DMS 273 treated with DMSO at 0.1 percent for 48 hours (cell line): Measurements from ENCODE around the gene DRD3.

Experiments
- DNase-seq: peaks from one replicate; lab custom pipeline; 2025; lab: John Stamatoyannopoulos, UW

The DRD3 gene

DNA sequence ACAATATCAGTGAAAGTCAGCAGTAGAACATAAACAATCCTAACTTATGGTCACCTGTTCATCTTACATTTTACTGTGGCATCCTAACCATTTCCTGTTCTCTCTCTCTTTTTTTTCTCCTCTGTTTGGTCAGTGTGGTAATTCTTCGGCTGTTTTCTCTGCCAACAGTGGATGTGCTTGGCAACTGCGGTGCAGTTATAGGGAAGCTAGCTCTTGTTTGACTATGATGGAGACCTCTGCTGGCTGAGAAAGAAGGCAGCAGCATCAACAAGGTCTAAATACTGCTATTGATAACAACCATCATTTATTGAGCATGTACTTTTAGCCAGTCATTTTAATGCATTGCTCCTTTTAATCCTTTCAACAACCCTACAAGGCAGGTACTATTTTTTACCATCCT is 723 bp upstream of the DRD3 start:
- peak; percentile 16 for DNase-seq

DNA sequence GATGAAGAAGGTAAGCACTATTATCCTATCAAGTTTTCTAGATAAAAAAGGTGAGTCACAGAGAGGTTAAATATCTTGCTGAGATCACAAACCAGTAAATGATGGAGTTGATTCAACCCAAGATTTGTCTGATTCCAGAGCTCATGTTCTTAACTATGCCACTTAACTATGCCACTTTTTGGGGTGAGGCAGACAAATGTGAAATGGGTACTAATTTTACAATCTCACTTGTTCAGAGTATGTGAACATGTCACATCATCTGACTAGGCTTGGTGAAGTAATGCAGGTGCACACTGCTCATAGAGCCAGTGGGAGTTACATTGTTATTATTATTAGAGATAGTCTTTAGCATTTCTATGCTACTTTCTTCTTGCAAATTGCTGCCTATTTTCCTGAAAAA is 2.0 kb downstream of the DRD3 start:
- DNase-seq, result no peak

DNA sequence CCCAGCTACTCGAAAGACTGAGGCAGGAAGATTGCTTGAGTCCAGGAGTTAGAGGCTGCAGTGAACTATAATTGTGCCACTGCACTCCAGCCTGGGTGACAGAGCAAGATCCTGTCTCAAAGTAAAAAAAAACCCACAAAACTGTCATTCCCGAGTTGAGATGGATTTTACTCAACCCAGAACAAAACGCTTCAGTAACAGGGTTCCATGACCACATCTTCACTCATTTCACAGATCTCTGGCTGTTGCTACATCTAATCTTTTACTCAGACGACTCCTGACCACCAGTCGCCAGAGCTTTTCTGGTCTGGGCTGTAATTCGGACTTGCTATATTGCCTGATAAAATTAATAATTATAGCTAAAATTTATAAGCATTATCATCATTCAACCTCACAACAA is 2.4 kb downstream of the DRD3 start:
- no peak for DNase-seq

GRCh38 chr3:114175204-114175987 is 3.5 kb downstream of the DRD3 start:
- DNase-seq, result no peak

DNA sequence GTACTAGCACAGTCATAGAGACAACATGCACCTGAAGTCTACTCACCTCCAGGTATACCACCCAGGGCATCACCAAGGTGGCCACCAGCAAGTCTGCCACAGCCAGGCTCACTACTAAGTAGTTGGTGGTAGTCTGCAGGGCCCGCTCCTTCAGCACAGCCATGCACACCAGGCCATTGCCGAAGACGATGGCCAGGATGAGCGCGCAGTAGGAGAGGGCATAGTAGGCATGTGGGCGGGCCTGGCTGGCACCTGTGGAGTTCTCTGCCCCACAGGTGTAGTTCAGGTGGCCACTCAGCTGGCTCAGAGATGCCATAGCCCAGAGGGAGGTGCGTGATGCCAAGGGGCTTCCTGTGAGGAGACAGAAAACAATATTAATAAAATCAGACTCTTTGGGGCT is 7.2 kb downstream of the DRD3 start:
- no peak for DNase-seq

DNA sequence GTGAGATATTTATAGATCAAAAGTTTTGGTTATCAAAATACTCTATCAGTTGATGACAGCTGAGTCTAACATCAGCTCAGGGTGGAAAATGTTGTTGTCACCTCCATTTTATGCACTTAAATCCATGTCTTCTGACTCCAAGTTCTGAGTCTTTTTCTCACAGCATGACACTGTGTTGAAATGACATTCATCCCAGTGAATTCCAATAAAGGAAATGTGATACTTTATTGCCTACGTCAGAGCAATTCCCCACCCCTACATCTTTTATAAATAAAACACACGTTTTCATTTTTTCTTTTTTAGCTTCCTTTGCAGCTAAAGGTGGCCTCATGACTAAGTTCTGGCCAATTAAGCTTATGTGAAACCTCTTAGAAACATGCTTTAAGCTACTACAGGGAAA is 10.7 kb downstream of the DRD3 start:
- no peak for DNase-seq

DNA sequence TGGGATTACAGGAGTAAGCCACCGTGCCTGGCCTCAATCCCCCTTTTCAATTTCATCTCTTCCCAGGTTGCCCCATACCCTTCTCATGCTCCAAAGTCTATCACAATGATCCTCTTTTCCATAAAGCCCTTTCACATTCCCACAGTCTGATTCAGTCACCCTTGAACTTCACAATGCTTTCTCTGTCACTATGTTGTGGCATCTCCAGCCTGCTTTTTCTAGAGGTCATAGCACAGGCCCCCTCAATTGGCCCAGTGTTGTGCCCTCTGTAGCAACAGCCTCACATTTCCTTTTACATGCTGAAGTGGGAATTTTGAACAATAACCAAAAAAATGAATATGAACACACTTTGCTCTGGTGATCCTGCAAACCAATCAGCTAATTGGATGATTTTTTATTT is 21.5 kb downstream of the DRD3 start:
- DNase-seq, result no peak

DNA sequence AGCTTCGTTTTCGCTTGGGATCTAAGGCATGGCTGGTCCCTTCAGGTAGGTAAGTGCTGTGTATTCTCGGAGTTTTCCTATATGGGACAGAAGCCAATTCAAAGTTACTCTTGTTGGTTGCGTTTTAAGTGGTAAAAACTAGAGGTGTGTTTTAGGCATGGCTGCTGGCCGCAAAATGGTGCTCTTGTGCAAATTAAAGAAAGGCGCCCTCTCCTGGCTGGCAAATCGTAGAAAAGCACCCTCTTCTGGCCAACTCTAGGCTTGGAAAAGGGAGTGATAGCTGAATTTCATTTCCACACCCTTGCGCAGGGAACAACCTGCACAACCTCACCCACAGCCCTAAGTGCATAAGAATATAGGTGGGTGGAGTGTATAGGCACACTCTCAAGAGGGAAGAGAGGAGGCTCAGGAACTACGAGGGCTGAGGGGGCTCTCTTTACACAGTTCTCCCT is 23.5 kb downstream of the DRD3 start:
- no peak for DNase-seq

DNA sequence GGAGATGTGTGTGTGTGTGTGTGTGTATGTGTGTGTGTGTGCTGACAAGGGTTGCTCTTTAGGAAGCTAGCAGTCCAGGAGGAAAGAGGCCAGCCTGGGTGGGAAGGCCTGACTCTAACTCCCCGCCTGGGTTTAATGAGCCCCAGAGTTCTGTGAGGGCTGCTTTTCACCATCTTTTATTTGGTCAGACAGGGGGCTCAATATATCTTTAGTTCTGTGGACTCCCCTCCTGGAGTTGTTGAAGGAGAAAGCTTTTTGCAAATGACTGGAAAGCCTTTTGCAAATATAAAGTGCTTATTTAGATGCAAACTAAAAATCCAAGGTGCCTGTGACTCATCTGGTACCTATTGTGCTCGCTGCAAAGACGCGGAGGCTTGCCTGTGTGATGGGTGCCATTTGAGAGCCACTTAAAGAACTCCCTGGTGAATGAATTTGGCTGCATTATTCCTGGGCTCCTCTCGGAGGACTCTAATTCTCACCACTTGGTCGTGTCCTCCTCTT is 24.5 kb downstream of the DRD3 start:
- no peak for DNase-seq

GRCh38 chr3:114152519-114153151 is 26.2 kb downstream of the DRD3 start:
- DNase-seq, result peak; percentile 76

DNA sequence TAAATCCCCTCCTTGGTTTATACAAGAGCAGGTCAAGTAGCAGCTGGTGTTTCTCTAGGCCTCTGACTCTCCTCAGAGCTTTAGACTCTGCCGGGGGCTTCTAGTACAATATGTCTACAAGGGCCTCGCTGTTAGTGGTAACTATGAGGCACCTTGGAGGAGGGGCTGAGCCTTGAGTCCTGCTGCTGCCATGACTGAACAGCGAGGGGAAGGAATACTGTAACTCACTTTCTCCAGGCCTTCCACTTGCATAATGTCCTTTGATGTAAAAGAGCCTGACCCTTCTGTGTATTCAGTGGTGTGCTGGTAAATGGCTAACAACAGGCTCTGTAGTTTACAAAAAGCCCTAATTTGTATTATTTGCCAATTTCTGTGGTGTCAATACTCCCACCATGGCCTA is 27.8 kb downstream of the DRD3 start:
- no peak for DNase-seq

DNA sequence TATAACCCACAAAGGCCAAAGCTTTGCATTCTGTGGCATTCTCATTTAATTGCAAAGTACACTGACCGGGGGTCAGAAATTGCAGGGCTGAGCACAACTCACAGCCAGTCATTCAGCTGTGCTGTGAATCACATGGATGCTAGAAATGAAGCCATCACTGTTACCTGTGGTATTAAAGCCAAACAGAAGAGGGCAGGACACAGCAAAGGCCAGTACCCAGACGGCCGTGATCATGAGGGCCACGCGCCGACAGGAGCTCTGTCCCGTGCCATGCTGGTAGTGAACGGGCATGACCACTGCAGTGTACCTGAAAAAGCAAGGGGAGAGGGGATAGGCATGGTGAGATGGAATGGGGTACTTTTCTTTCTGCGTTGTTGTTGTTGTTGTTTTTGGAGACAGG is 31.6 kb downstream of the DRD3 start:
- DNase-seq, result no peak

DNA sequence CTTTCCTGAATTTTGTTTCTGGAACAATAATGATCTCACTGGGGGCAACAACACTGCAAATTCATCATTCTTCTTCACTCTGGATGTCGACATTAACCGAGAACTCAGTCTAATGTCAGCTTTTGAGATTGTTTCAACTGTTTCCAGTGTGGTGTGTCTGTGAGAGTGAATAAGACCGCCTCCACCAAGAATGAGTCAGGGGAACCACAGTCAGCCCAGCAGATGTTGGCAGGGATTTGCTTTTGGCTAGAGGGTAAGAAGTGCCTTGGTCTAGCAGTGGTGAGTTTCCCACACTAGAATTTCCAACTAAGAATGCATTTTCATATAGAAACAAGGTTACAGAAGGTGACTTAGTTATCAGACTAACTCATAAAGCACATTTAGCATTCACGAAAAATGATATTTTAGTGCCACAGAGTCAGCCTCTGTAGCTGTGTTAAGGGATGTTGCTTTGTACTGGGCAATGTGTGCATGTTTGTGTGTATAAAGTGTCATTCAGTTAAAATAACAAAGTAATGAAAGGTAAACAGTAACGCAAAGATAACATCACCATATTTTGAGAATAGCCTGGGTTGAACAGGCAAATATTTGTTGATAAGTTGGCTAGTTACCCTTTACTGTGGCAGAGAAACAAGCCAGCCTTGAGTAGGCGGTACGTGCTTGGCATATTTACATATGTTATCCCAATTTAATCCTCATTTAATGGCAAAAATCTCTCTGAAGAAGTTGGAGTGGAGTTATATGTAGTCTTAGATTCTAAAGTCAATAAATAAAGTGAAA is 33.8 kb downstream of the DRD3 start:
- DNase-seq, result no peak

- DNase-seq, result no peak
Measured at GRCh38 chr3:114143817-114144216, 35.0 kb downstream of the DRD3 start.

- DNase-seq, result no peak
Measured at GRCh38 chr3:114139836-114140235, 39.0 kb downstream of the DRD3 start.

DNA sequence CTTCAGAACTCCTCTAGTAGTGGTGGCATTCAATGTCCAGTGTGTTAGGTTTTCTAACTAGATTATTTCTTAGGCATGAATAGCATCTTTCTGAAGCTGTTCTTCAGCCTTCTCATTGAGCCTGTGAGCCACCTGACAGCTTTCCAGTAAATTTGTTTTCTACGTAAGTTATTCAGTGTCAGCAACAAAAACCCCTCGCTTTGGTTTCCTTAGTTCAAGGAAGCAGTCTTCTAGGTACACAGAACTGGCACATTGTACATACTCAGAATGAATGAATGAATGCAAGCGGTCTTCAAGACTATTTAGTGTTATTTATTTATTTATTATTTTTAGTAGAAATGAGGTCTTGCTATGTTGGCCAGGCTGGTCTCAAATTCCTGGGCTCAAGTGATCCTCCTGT is 44.9 kb downstream of the DRD3 start:
- no peak for DNase-seq

- no peak for DNase-seq
Measured at GRCh38 chr3:114132500-114132899, 46.4 kb downstream of the DRD3 start.

- DNase-seq, result no peak
Measured at GRCh38 chr3:114128826-114129225, 50.0 kb downstream of the DRD3 start.

GRCh38 chr3:114128231-114128630 is 50.6 kb downstream of the DRD3 start:
- no peak for DNase-seq

DNA sequence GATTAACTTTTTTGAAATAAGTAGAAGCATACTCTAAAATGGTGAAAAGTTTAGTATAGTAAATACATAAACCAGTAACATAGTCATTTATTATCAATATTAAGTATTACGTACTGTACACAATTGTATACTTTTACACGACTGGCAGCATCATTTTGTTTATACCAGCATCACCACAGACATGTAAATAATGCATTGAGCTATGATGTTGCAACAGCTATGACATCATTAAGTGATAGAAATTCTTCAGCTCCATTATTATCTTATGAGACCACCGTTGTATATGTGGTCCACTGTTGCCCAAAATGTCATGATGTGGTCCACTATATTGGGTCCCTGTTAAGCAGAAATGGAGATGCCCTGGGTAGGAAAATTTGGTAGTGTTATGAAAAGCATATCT is 51.3 kb downstream of the DRD3 start:
- DNase-seq, result no peak

DNA sequence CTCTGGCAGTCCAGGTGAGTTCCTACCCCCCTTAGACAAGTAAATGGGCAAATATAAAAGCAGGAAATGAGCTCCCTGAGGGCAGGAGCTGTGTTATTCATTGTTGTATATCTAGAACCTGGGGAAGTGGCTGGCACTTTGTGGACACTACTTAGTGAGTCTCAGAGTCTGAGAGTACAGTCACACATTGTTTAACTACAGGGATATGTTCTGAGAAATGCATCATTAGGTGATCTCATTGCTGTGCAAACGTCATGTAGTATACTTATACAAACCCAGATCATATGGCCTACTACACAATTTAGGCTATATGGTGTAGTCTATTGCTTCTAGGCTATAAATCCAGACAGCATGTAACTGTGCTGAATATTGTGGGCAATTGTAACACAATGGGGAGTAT is 52.4 kb downstream of the DRD3 start:
- DNase-seq, result no peak

- DNase-seq, result no peak
Measured at GRCh38 chr3:114122027-114122709, 56.7 kb downstream of the DRD3 start.
